SH-SY5Y (cell line): ENCODE measurements around the gene SLC2A1.

ENCODE experiments used
- GATA2 ChIP-seq: IDR thresholded peaks from 2 replicates; pipeline ENCODE4 v1.6.1; 2011; ENCODE audit warnings: mild to moderate bottlenecking, low read depth, low read length
- GATA3 ChIP-seq: IDR thresholded peaks from 2 replicates; pipeline ENCODE4 v1.6.1; 2011; ENCODE audit warnings: low read depth, mild to moderate bottlenecking, low read length, moderate library complexity

DNA sequence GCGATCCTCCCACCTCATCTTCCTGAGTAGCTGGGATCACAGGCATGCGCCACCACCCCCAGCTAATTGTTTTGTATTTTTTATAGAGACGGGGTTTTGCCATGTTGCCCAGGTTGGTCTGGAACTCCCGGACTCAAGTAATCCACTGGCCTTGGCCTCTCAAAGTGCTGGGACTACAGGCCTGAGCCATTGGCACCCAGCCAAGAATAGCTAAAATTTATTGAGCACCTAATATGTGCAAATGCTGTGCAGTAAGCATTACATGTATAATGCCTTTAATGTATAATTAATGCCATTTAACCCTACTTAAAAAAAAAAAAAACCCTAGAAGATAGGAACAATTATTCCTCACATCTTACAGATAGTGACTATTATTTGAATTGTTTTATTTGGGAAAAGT, 69.4 kb downstream of the SLC2A1 start:
- TF ChIP-seq GATA2 = no peak
- no peak for TF ChIP-seq GATA3
